Retinal pigment epithelial cell (primary cell): ENCODE data around the gene SGMS1.

Experiments
- DNase-seq: peaks from one replicate; pipeline ENCODE4 v3.0.0-alpha.2; 2010; ENCODE audit warnings: low read depth
- H3K4me3 ChIP-seq: 2 replicates; pipeline ENCODE4 v1.5.1; 2011; ENCODE audit warnings: mild to moderate bottlenecking, low read length, control low read depth, moderate library complexity
- CTCF ChIP-seq: conservative IDR thresholded peaks from 2 replicates; pipeline ENCODE4 v1.5.1; 2011; ENCODE audit warnings: low read depth, low read length, control low read depth, inconsistent platforms

The SGMS1 gene

GRCh38 chr10:50326757-50327701 lies 296.7 kb downstream of the SGMS1 start:
- H3K4me3 ChIP-seq: no peak overlapping the region
- no peak for TF ChIP-seq CTCF
- peak; percentile 68 for DNase-seq

- H3K4me3 ChIP-seq: no peak overlapping the region
- DNase-seq: no peak
- no peak for TF ChIP-seq CTCF
Measured at GRCh38 chr10:50326172-50326555, 297.6 kb downstream of the SGMS1 start.

GRCh38 chr10:50325449-50326171 lies 298.1 kb downstream of the SGMS1 start:
- H3K4me3 ChIP-seq: no peak overlapping the region
- DNase-seq: peak; percentile 71
- no peak for TF ChIP-seq CTCF

GRCh38 chr10:50324680-50325393 lies 298.9 kb downstream of the SGMS1 start:
- H3K4me3 ChIP-seq: no peak overlapping the region
- no peak for TF ChIP-seq CTCF
- DNase-seq: no peak

- TF ChIP-seq CTCF: no peak
- no peak for DNase-seq
- H3K4me3 ChIP-seq: no peak overlapping the region
Measured at GRCh38 chr10:50324046-50324445, 299.7 kb downstream of the SGMS1 start.

- TF ChIP-seq CTCF: no peak
- DNase-seq: no peak
Measured at GRCh38 chr10:50322077-50322476, 301.7 kb downstream of the SGMS1 start.

More at GRCh38 chr10:50322077-50322476, 301.7 kb downstream of the SGMS1 start:
- no peak overlapping the region for H3K4me3 ChIP-seq
